ENCODE data around the gene AHI1.
A peak's percentile ranks its signal among the peaks of the same experiment; 100 is the strongest.

Gene AHI1

DNA sequence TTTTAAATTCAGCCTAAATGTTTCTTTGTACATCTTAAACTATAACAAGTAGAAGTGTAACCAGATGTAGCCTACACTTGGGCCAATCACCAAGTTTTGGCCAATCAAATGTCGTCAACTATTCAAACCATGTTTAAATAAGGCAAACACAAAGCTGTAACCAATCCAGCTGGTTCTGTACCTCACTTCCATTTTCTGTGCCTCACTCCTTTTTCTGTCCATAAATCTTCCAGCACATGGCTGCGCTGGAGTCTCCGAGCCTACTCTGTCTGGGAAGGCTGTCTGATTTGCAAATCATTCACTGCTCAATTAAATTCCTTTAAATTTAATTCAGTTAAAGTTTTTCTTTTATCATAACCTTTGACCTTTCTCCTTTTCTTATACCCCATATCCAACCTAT lies 7.7 kb upstream of the AHI1 start:
- no peak overlapping the region for H3K4me3 ChIP-seq (ENCODE audit: low read depth, low read length)
- TF ChIP-seq, protein P1, sequence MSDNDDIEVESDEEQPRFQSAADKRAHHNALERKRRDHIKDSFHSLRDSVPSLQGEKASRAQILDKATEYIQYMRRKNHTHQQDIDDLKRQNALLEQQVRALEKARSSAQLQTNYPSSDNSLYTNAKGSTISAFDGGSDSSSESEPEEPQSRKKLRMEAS (IDR thresholded peaks at IDR 0.05; ENCODE audit: low read depth, low read length) = no peak
- TF ChIP-seq POLR2A (IDR thresholded peaks at IDR 0.05; ENCODE audit: extremely low read depth, insufficient read length) (no peak), MYC (IDR thresholded peaks at IDR 0.05; ENCODE audit: low read depth, low read length) (no peak)
- TF ChIP-seq, protein P2, sequence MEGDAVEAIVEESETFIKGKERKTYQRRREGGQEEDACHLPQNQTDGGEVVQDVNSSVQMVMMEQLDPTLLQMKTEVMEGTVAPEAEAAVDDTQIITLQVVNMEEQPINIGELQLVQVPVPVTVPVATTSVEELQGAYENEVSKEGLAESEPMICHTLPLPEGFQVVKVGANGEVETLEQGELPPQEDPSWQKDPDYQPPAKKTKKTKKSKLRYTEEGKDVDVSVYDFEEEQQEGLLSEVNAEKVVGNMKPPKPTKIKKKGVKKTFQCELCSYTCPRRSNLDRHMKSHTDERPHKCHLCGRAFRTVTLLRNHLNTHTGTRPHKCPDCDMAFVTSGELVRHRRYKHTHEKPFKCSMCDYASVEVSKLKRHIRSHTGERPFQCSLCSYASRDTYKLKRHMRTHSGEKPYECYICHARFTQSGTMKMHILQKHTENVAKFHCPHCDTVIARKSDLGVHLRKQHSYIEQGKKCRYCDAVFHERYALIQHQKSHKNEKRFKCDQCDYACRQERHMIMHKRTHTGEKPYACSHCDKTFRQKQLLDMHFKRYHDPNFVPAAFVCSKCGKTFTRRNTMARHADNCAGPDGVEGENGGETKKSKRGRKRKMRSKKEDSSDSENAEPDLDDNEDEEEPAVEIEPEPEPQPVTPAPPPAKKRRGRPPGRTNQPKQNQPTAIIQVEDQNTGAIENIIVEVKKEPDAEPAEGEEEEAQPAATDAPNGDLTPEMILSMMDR (IDR thresholded peaks at IDR 0.05; ENCODE audit: low read depth, low read length) = no peak
- DNase-seq (ENCODE audit: low read depth) = no peak

GRCh38 chr6:135504734-135505133 lies 7.2 kb upstream of the AHI1 start:
- TF ChIP-seq POLR2A (IDR thresholded peaks at IDR 0.05; ENCODE audit: extremely low read depth, insufficient read length) (no peak), MYC (IDR thresholded peaks at IDR 0.05; ENCODE audit: low read depth, low read length) (no peak)
- TF ChIP-seq, protein P2 (IDR thresholded peaks at IDR 0.05; ENCODE audit: low read depth, low read length) = no peak
- TF ChIP-seq, protein P1 (IDR thresholded peaks at IDR 0.05; ENCODE audit: low read depth, low read length) = no peak
- H3K4me3 ChIP-seq (ENCODE audit: low read depth, low read length) = no peak overlapping the region
- no peak for DNase-seq (ENCODE audit: low read depth)

- H3K4me3 ChIP-seq (ENCODE audit: low read depth, low read length) = no peak overlapping the region
- DNase-seq (ENCODE audit: low read depth) = no peak
- TF ChIP-seq, protein P1 (IDR thresholded peaks at IDR 0.05; ENCODE audit: low read depth, low read length) = no peak
- TF ChIP-seq, protein P2 (IDR thresholded peaks at IDR 0.05; ENCODE audit: low read depth, low read length) = no peak
- TF ChIP-seq MYC (IDR thresholded peaks at IDR 0.05; ENCODE audit: low read depth, low read length) (no peak), POLR2A (IDR thresholded peaks at IDR 0.05; ENCODE audit: extremely low read depth, insufficient read length) (no peak)
These were observed 6.3 kb upstream of the AHI1 start for GRCh38 chr6:135503703-135504475.

DNA sequence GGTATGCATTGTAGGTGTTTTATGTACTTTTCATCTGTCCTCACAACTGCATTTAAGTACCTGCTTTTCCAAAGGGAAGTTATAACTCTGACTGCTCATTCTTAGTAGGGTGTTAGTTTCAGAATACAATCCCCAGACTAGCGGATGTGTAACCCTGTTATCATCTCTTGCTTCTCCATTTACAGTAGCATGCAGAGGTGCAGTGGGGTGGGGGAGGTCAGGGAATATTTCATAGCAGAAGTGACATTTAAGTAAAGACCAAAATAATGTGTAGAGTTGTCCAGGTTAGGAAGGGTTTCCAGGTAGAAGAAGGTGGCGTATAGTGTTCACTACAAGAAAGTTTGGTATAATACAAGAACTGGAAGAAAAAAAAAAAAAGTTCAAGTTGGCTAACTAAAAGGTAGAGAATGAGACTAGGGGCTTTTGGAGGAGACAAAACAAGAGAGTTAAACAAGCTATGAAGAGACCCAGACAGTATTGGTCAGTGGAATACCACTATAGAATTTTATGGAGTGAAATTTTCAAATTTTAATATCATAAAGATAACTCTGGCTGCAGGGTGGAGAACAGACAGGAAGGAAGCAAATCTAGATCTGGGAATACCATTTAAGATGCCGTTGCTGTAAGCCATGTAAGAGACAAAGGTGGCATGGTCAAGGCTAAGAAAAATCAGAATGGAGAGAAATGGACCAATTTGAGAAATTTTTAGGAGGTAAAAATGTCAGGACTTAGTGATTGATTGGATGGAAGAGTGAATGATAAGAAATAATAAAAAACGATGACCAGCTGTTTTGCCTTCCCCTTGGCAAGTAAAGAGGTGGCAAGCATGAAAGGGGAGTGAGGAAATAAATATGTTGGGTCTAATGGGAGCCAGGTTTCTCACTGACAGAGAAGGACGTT lies 2.2 kb upstream of the AHI1 start:
- no peak for DNase-seq (ENCODE audit: low read depth)
- TF ChIP-seq, protein P2 (IDR thresholded peaks at IDR 0.05; ENCODE audit: low read depth, low read length) = no peak
- TF ChIP-seq MYC (IDR thresholded peaks at IDR 0.05; ENCODE audit: low read depth, low read length) = no peak
- TF ChIP-seq POLR2A (IDR thresholded peaks at IDR 0.05; ENCODE audit: extremely low read depth, insufficient read length) = no peak
- TF ChIP-seq, protein P1 (IDR thresholded peaks at IDR 0.05; ENCODE audit: low read depth, low read length) = no peak
- no peak overlapping the region for H3K4me3 ChIP-seq (ENCODE audit: low read depth, low read length)

- TF ChIP-seq POLR2A (IDR thresholded peaks at IDR 0.05; ENCODE audit: extremely low read depth, insufficient read length) (no peak), MYC (IDR thresholded peaks at IDR 0.05; ENCODE audit: low read depth, low read length) (no peak)
- TF ChIP-seq, protein P1 (IDR thresholded peaks at IDR 0.05; ENCODE audit: low read depth, low read length) = no peak
- TF ChIP-seq, protein P2 (IDR thresholded peaks at IDR 0.05; ENCODE audit: low read depth, low read length) = no peak
- peak; percentile 69 for DNase-seq (ENCODE audit: low read depth)
- peak overlapping the region; percentile 66 for H3K4me3 ChIP-seq (ENCODE audit: low read depth, low read length)
These were observed 773 bp upstream of the AHI1 start for GRCh38 chr6:135498185-135498841.
